ENCODE measurements around the gene CAPN12. TPM values are rescaled to one million over a fixed set of nuclear protein-coding genes. Genes with fewer than 3 reads are reported as not detected.

Gene CAPN12
- total and polyA plus RNA-seq, 10 of the 15 experiments (the other 5 are each of a cell fraction or from before 2014, with no cell fraction given): 0.64 to 4.6 (median 2.0) TPM

DNA sequence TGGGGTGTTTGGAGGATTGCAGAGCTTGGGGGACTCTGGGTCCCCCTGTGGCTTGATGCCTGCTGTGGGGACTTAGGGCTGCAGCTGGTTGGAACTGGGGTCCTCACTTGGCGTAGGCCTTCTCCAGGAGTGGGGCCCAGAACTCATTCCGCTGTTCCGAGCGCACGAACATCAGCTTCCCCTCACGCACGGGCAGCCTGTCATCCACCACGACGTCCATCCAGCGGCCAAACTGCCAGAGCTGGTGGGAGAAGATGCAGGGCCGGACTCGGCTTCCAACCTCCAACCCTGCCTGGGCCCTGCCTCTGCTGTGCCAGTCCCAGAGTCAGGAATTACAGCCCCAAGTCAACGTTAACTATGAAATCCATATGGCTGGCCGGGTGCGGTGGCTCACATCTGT, 2.6 kb downstream of the CAPN12 start:
- H3K27ac ChIP-seq (ENCODE audit: control insufficient read depth, insufficient read depth): no peak overlapping the region
- no peak overlapping the region for H3K9ac ChIP-seq (ENCODE audit: control insufficient read depth, insufficient read depth, low read length)
- intact Hi-C loops (cut with micrococcal nuclease; ENCODE audit: unreplicated experiment) (no loop called here), in situ Hi-C loops (cut with MboI) (no loop called here)
- no peaks in the 10 kb centered on the region for H3K36me3 ChIP-seq (ENCODE audit: control insufficient read depth in 2 of 2, insufficient read depth in 2 of 2, low read length in 1 of 2)
- no peak overlapping the region for H2AFZ ChIP-seq (ENCODE audit: control insufficient read depth, low read depth, low read length)
- no peaks in the 10 kb centered on the region; the same call in 1 of the 2 replicates for H3K4me1 ChIP-seq (ENCODE audit: control insufficient read depth, insufficient read depth, low read length)
- no peak overlapping the region for H3K4me3 ChIP-seq
- ChIA-PET SMC1A (ENCODE audit: uncharacterized antibody, unreplicated experiment) (no interaction called here), CTCF (interaction anchor here (1.5 kb wide), 1 partner anchor 28 kb away, joined by 4 read pairs; no protein-coding TSS in a partner anchor), POLR2A (no interaction called here), RAD21 (ENCODE audit: unreplicated experiment) (no interaction called here)
- no peak for TF ChIP-seq PML (IDR thresholded peaks at IDR 0.05; ENCODE audit: low read length)
- TF ChIP-seq, protein P1, sequence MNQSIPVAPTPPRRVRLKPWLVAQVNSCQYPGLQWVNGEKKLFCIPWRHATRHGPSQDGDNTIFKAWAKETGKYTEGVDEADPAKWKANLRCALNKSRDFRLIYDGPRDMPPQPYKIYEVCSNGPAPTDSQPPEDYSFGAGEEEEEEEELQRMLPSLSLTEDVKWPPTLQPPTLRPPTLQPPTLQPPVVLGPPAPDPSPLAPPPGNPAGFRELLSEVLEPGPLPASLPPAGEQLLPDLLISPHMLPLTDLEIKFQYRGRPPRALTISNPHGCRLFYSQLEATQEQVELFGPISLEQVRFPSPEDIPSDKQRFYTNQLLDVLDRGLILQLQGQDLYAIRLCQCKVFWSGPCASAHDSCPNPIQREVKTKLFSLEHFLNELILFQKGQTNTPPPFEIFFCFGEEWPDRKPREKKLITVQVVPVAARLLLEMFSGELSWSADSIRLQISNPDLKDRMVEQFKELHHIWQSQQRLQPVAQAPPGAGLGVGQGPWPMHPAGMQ (IDR thresholded peaks at IDR 0.05; ENCODE audit: borderline replicate concordance): no peak
- no peak for TF ChIP-seq JUND (IDR thresholded peaks at IDR 0.05; ENCODE audit: low read depth, low read length)
- no peak for TF ChIP-seq ZNF274 (IDR thresholded peaks at IDR 0.05; ENCODE audit: insufficient read depth, insufficient read length)
- TF ChIP-seq, protein P2, sequence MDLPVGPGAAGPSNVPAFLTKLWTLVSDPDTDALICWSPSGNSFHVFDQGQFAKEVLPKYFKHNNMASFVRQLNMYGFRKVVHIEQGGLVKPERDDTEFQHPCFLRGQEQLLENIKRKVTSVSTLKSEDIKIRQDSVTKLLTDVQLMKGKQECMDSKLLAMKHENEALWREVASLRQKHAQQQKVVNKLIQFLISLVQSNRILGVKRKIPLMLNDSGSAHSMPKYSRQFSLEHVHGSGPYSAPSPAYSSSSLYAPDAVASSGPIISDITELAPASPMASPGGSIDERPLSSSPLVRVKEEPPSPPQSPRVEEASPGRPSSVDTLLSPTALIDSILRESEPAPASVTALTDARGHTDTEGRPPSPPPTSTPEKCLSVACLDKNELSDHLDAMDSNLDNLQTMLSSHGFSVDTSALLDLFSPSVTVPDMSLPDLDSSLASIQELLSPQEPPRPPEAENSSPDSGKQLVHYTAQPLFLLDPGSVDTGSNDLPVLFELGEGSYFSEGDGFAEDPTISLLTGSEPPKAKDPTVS (IDR thresholded peaks at IDR 0.05; ENCODE audit: low read depth, low read length): no peak
- TF ChIP-seq CTCF (IDR thresholded peaks at IDR 0.05 in 2 of 3, conservative IDR thresholded peaks at IDR 0.05 in 1 of 3; ENCODE audit: control insufficient read depth in 2 of 3, extremely low read depth in 1 of 3, insufficient read depth in 1 of 3, low read depth in 3 of 3, low read length in 3 of 3): no peak
- no peak for TF ChIP-seq FOXM1 (IDR thresholded peaks at IDR 0.05; ENCODE audit: low read depth, low read length)
- TF ChIP-seq, protein P3, sequence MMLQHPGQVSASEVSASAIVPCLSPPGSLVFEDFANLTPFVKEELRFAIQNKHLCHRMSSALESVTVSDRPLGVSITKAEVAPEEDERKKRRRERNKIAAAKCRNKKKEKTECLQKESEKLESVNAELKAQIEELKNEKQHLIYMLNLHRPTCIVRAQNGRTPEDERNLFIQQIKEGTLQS (IDR thresholded peaks at IDR 0.05; ENCODE audit: borderline replicate concordance, extremely low read depth, low read depth, low read length): no peak
- no peaks in the 10 kb centered on the region for H3K9me3 ChIP-seq (replicated peaks; ENCODE audit: control insufficient read depth, insufficient read depth, low read length)
- no peak for ATAC-seq
- no peak overlapping the region for H3K4me2 ChIP-seq (ENCODE audit: control insufficient read depth, insufficient read depth)
- no peaks in the 10 kb centered on the region for H3K79me2 ChIP-seq (ENCODE audit: control insufficient read depth, insufficient read depth, low read length)
- DNase-seq (ENCODE audit: low read depth, low spot score): no peak
- no TSS peak for BruUV-seq (replicated peaks)
- 87% methylated on average over 15 of the region's 15 CpGs for WGBS (ENCODE audit: insufficient coverage, insufficient replicate concordance, low lambda C conversion rate, missing lambda C conversion rate)
- no peaks in the 10 kb centered on the region for H3K27me3 ChIP-seq (replicated peaks in 1 of 2; ENCODE audit: control insufficient read depth in 2 of 2, insufficient read depth in 2 of 2, low read length in 1 of 2)
- no peak for FAIRE-seq
- H4K20me1 ChIP-seq (ENCODE audit: control insufficient read depth, insufficient read depth): no peaks in the 10 kb centered on the region

Measured in GM12878 (cell line).